ENCODE measurements around the gene TFEB. TPM values are rescaled to one million over a fixed set of nuclear protein-coding genes. Genes with fewer than 3 reads are reported as not detected.

Gene TFEB
- polyA plus RNA-seq, 1 donor (not counting 4 experiments of a cell fraction or from before 2014, with no cell fraction given): 4.3 TPM

- Histone ChIP-seq H3K79me2 (ENCODE audit: control insufficient read depth, insufficient read depth, low read length) (no peaks in the 10 kb centered on the region), H3K9ac (ENCODE audit: control insufficient read depth, extremely low read depth, insufficient read depth, low read length) (no peak overlapping the region), H3K27ac (ENCODE audit: control insufficient read depth, insufficient read depth, low read length) (no peak overlapping the region), H3K9me3 (ENCODE audit: control insufficient read depth, low read depth, low read length) (no peaks in the 10 kb centered on the region), H3K27me3 (ENCODE audit: control insufficient read depth, extremely low read depth, insufficient read depth, low read length) (peaks cover 30% of the 10 kb centered on the region), H3K4me1 (ENCODE audit: control insufficient read depth, extremely low read depth, insufficient read depth, low read length) (no peaks in the 10 kb centered on the region), H3K4me2 (ENCODE audit: control insufficient read depth, extremely low read depth, insufficient read depth, low read depth, low read length) (no peak overlapping the region), H2AFZ (ENCODE audit: control insufficient read depth, low read length) (no peak overlapping the region), H3K4me3 (ENCODE audit: control insufficient read depth in 2 of 3, extremely low read depth in 1 of 3, insufficient read depth in 2 of 3, low read depth in 1 of 3, low read length in 3 of 3) (no peak overlapping the region), H3K36me3 (ENCODE audit: control insufficient read depth in 2 of 2, extremely low read depth in 1 of 2, insufficient read depth in 2 of 2, low read length in 2 of 2) (no peaks in the 10 kb centered on the region), H3K9me1 (ENCODE audit: control insufficient read depth, extremely low read depth, insufficient read depth, low read length) (no peaks in the 10 kb centered on the region), H4K20me1 (ENCODE audit: control insufficient read depth, extremely low read depth, insufficient read depth, low read length) (no peaks in the 10 kb centered on the region)
- TF ChIP-seq EZH2 (IDR thresholded peaks at IDR 0.05; ENCODE audit: low read length): no peak
- TF ChIP-seq CTCF (optimal IDR thresholded peaks at IDR 0.05 in 1 of 3, IDR thresholded peaks at IDR 0.05 in 1 of 3, conservative IDR thresholded peaks at IDR 0.05 in 1 of 3; ENCODE audit: extremely low read depth in 1 of 3, insufficient read depth in 2 of 3, low read length in 3 of 3): no peak
- dilution Hi-C loops (cut with MboI; ENCODE audit: extremely low pct_ligation_motif_present, low sequenced_read_pairs): no loop called here
- no peak for FAIRE-seq
- no peak for DNase-seq (ENCODE audit: low read depth, low spot score)
Observed at GRCh38 chr6:41670703-41671360, 64.6 kb downstream of the TFEB start.

GRCh38 chr6:41668968-41669367 is 66.4 kb downstream of the TFEB start:
- no peak for TF ChIP-seq EZH2 (IDR thresholded peaks at IDR 0.05; ENCODE audit: low read length)
- no peak for TF ChIP-seq CTCF (optimal IDR thresholded peaks at IDR 0.05 in 1 of 3, IDR thresholded peaks at IDR 0.05 in 1 of 3, conservative IDR thresholded peaks at IDR 0.05 in 1 of 3; ENCODE audit: extremely low read depth in 1 of 3, insufficient read depth in 2 of 3, low read length in 3 of 3)
- Histone ChIP-seq H3K79me2 (ENCODE audit: control insufficient read depth, insufficient read depth, low read length) (no peaks in the 10 kb centered on the region), H3K36me3 (ENCODE audit: control insufficient read depth in 2 of 2, extremely low read depth in 1 of 2, insufficient read depth in 2 of 2, low read length in 2 of 2) (no peaks in the 10 kb centered on the region), H3K4me2 (ENCODE audit: control insufficient read depth, extremely low read depth, insufficient read depth, low read depth, low read length) (no peak overlapping the region), H3K4me1 (ENCODE audit: control insufficient read depth, extremely low read depth, insufficient read depth, low read length) (no peaks in the 10 kb centered on the region), H3K27ac (ENCODE audit: control insufficient read depth, insufficient read depth, low read length) (no peak overlapping the region), H3K9ac (ENCODE audit: control insufficient read depth, extremely low read depth, insufficient read depth, low read length) (no peak overlapping the region), H3K9me3 (ENCODE audit: control insufficient read depth, low read depth, low read length) (no peaks in the 10 kb centered on the region), H3K27me3 (ENCODE audit: control insufficient read depth, extremely low read depth, insufficient read depth, low read length) (peaks cover 27% of the 10 kb centered on the region), H3K9me1 (ENCODE audit: control insufficient read depth, extremely low read depth, insufficient read depth, low read length) (no peaks in the 10 kb centered on the region), H2AFZ (ENCODE audit: control insufficient read depth, low read length) (no peak overlapping the region), H3K4me3 (ENCODE audit: control insufficient read depth in 2 of 3, extremely low read depth in 1 of 3, insufficient read depth in 2 of 3, low read depth in 1 of 3, low read length in 3 of 3) (no peak overlapping the region), H4K20me1 (ENCODE audit: control insufficient read depth, extremely low read depth, insufficient read depth, low read length) (no peaks in the 10 kb centered on the region)
- dilution Hi-C loops (cut with MboI; ENCODE audit: extremely low pct_ligation_motif_present, low sequenced_read_pairs): no loop called here
- DNase-seq (ENCODE audit: low read depth, low spot score) (no peak), FAIRE-seq (no peak)
